SK-N-SH (cell line): ENCODE data around the gene HAGH. TPM values are rescaled to one million over a fixed set of nuclear protein-coding genes. Genes with fewer than 3 reads are reported as not detected.

Source experiments
- CTCF ChIA-PET: fragments of 300-600, 350-600 bp; formaldehyde crosslinking; extraction: SDS; loops from one replicate; lab custom pipeline; 2021; lab: Yijun Ruan, JAX
- POLR2A ChIA-PET: fragments of 350-600 bp; sonication (Branson Sonifier 250); formaldehyde crosslinking; extraction: SDS; loops from one replicate; lab custom pipeline; 2020; ENCODE audit warnings: antibody characterized with exemption, inconsistent platforms; lab: Yijun Ruan, JAX
- DNase-seq: peaks from one replicate; pipeline ENCODE4 v3.0.0; 2012
- H2AFZ ChIP-seq: fragments of 200-600 bp; sonication (generic); 2 replicates; pipeline ENCODE4 v1.8.1; 2016; ENCODE audit warnings: antibody characterized with exemption, mild to moderate bottlenecking, low read depth
- H3F3A ChIP-seq: fragments of 200-600 bp; sonication (generic); replicated peaks from 2 replicates; pipeline ENCODE3; 2016; ENCODE audit warnings: antibody characterized with exemption, mild to moderate bottlenecking; ENCODE audit not compliant: insufficient read depth
- H3K27ac ChIP-seq, 2 experiments: fragments of 200-500 bp in 1 of 2; fragments of 200-600 bp in 1 of 2; sonication (Bioruptor generic) in 1 of 2; sonication (generic), shearing (Covaris generic) in 1 of 2; 2 replicates each; pipeline versions ENCODE4 v1.5.1 to v1.6.1; 2014 to 2016; ENCODE audit warnings: low read depth in 2 of 2, inconsistent platforms in 1 of 2, low read length in 1 of 2, mild to moderate bottlenecking in 1 of 2, mixed read lengths in 1 of 2
- H3K27me3 ChIP-seq: fragments of 200-600 bp; sonication (generic), shearing (Covaris generic); 2 replicates; pipeline ENCODE4 v1.6.1; 2016; ENCODE audit warnings: mixed run types; ENCODE audit not compliant: insufficient read depth
- H3K36me3 ChIP-seq, 2 experiments: fragments of 200-500 bp in 1 of 2; fragments of 200-600 bp in 1 of 2; sonication (Bioruptor generic) in 1 of 2; sonication (generic) in 1 of 2; replicated peaks in 1 of 2; 2 replicates each; pipeline versions ENCODE3 to v1.5.1; 2014 to 2016; ENCODE audit warnings: low read length in 1 of 2, mild to moderate bottlenecking in 1 of 2; ENCODE audit not compliant: insufficient read depth in 2 of 2, control insufficient read depth in 1 of 2
- H3K4me1 ChIP-seq, 2 experiments: fragments of 200-500 bp in 1 of 2; fragments of 200-600 bp in 1 of 2; sonication (Bioruptor generic) in 1 of 2; sonication (generic), shearing (Covaris generic) in 1 of 2; 2 replicates each; pipeline versions ENCODE4 v1.5.1 to v1.6.1; 2014 to 2016; ENCODE audit warnings: low read depth in 1 of 2, low read length in 1 of 2, mixed run types in 1 of 2; ENCODE audit not compliant: insufficient read depth in 2 of 2, control insufficient read depth in 1 of 2
- H3K4me2 ChIP-seq: fragments of 200-600 bp; sonication (generic), shearing (Covaris generic); 2 replicates; pipeline ENCODE4 v1.6.1; 2017; ENCODE audit warnings: mixed run types
- H3K4me3 ChIP-seq, 2 experiments: fragments of 200-500 bp in 1 of 2; fragments of 200-600 bp in 1 of 2; sonication (Bioruptor generic) in 1 of 2; sonication (generic), shearing (Covaris generic) in 1 of 2; 2 replicates each; pipeline versions ENCODE4 v1.5.1 to v1.8.1; 2014 to 2016; ENCODE audit warnings: low read depth in 2 of 2, inconsistent platforms in 1 of 2, low read length in 1 of 2, mild to moderate bottlenecking in 1 of 2, mixed read lengths in 1 of 2, moderate library complexity in 1 of 2
- H3K79me2 ChIP-seq: fragments of 200-600 bp; sonication (generic); 2 replicates; pipeline ENCODE4 v1.8.1; 2017; ENCODE audit warnings: mild to moderate bottlenecking; ENCODE audit not compliant: insufficient read depth
- H3K9ac ChIP-seq: fragments of 200-600 bp; sonication (generic); 2 replicates; pipeline ENCODE4 v1.6.1; 2017; ENCODE audit warnings: mixed run types
- H3K9me2 ChIP-seq: fragments of 200-600 bp; sonication (generic); 2 replicates; pipeline ENCODE4 v1.6.1; 2017; ENCODE audit warnings: mixed run types
- H3K9me3 ChIP-seq: fragments of 200-600 bp; sonication (generic); 2 replicates; pipeline ENCODE4 v1.6.1; 2017; ENCODE audit warnings: mixed run types, mild to moderate bottlenecking, moderate library complexity
- H4K20me1 ChIP-seq: fragments of 200-600 bp; sonication (generic); 2 replicates; pipeline ENCODE4 v1.6.1; 2017; ENCODE audit warnings: mild to moderate bottlenecking, mixed run types; ENCODE audit not compliant: insufficient read depth
- CHD2 ChIP-seq: fragments of 150-350 bp; IDR thresholded peaks from 2 replicates; pipeline ENCODE4 v1.6.1; 2018; ENCODE audit warnings: low read length; ENCODE audit not compliant: partially characterized antibody
- EP300 ChIP-seq, 2 experiments: IDR thresholded peaks; 2 replicates each; pipeline versions ENCODE4 v1.4.0 to v1.6.1; 2012; ENCODE audit warnings: borderline replicate concordance in 1 of 2, low read depth in 1 of 2, low read length in 1 of 2
- FOXJ3 ChIP-seq: sonication (generic); formaldehyde crosslinking; IDR thresholded peaks from 2 replicates; pipeline ENCODE4 v1.5.1; 2020; ENCODE audit warnings: mild to moderate bottlenecking, missing genetic modification reagents
- FOXM1 ChIP-seq: IDR thresholded peaks from 2 replicates; pipeline ENCODE4 v1.4.0; 2012; ENCODE audit warnings: low read depth, mild to moderate bottlenecking
- MEF2A ChIP-seq: IDR thresholded peaks from 2 replicates; pipeline ENCODE4 v1.4.0; 2012; ENCODE audit warnings: low read depth, borderline replicate concordance
- MXI1 ChIP-seq: IDR thresholded peaks from 2 replicates; pipeline ENCODE4 v1.6.1; 2012; ENCODE audit warnings: mild to moderate bottlenecking, low read depth, low read length, improper control_type of control experiment
- NFIC ChIP-seq: IDR thresholded peaks from 2 replicates; pipeline ENCODE4 v1.4.0; 2012; ENCODE audit warnings: borderline replicate concordance
- NRF1 ChIP-seq: IDR thresholded peaks from 2 replicates; pipeline ENCODE4 v1.6.1; 2012; ENCODE audit warnings: low read depth, mild to moderate bottlenecking, low read length
- RAD21 ChIP-seq: IDR thresholded peaks from 2 replicates; pipeline ENCODE4 v1.6.1; 2012; ENCODE audit warnings: mild to moderate bottlenecking, low read length
- RCOR1 ChIP-seq: fragments of 150-350 bp; IDR thresholded peaks from 2 replicates; pipeline ENCODE4 v1.6.1; 2017; ENCODE audit warnings: antibody characterized with exemption, low read length
- RFX5 ChIP-seq: IDR thresholded peaks from 2 replicates; pipeline ENCODE4 v1.6.1; 2012; ENCODE audit warnings: mild to moderate bottlenecking, improper control_type of control experiment, low read length
- RXRA ChIP-seq: IDR thresholded peaks from 2 replicates; pipeline ENCODE4 v1.4.0; 2012; ENCODE audit warnings: low read depth, mild to moderate bottlenecking, borderline replicate concordance
- SMC3 ChIP-seq: IDR thresholded peaks from 2 replicates; pipeline ENCODE4 v1.6.1; 2012; ENCODE audit warnings: low read depth, low read length, improper control_type of control experiment
- TAF1 ChIP-seq: IDR thresholded peaks from 2 replicates; pipeline ENCODE4 v1.6.1; 2012; ENCODE audit warnings: low read depth, mild to moderate bottlenecking, low read length, moderate library complexity, borderline replicate concordance
- TCF12 ChIP-seq: IDR thresholded peaks from 2 replicates; pipeline ENCODE4 v1.4.0; 2012
- TEAD4 ChIP-seq: IDR thresholded peaks from 2 replicates; pipeline ENCODE4 v1.4.0; 2012; ENCODE audit warnings: mild to moderate bottlenecking, borderline replicate concordance; ENCODE audit not compliant: insufficient read depth
- YY1 ChIP-seq: IDR thresholded peaks from 2 replicates; pipeline ENCODE4 v1.4.0; 2012; ENCODE audit warnings: low read depth, mild to moderate bottlenecking
- WGBS: methylation state at CpG from one replicate; pipeline ENCODE4 v1.1.6; 2017; ENCODE audit warnings: low lambda C conversion rate; 5-methylcytosine and 5-hydroxymethylcytosine counted together
- polyA plus RNA-seq, 3 experiments: library from polyadenylated mRNA; depleted of rRNA; stranded (reverse); fragments of >200 nt; gene quantifications; 2 replicates each; pipeline ENCODE4 v1.2.3, GENCODE V29; 2012
- TF ChIP-seq, protein P1 (sequence below): fragments of 200-600 bp; sonication (generic); IDR thresholded peaks from 2 replicates; pipeline ENCODE4 v1.6.1; 2017; ENCODE audit warnings: antibody characterized with exemption, mild to moderate bottlenecking, moderate library complexity
- TF ChIP-seq, protein P2 (sequence below): fragments of 150-350 bp; IDR thresholded peaks from 2 replicates; pipeline ENCODE4 v1.6.1; 2017; ENCODE audit warnings: antibody characterized with exemption, low read length, low read depth, borderline replicate concordance
- TF ChIP-seq, protein P3 (sequence below): IDR thresholded peaks from 2 replicates; pipeline ENCODE4 v1.4.0; 2012; ENCODE audit warnings: low read depth, borderline replicate concordance
- TF ChIP-seq, protein P4 (sequence below): IDR thresholded peaks from 2 replicates; pipeline ENCODE4 v1.4.0; 2012; ENCODE audit warnings: low read depth

The HAGH gene
- polyA plus RNA-seq, 1 of the 3 experiments (the other 2 are of a cell fraction), result 138 TPM

DNA sequence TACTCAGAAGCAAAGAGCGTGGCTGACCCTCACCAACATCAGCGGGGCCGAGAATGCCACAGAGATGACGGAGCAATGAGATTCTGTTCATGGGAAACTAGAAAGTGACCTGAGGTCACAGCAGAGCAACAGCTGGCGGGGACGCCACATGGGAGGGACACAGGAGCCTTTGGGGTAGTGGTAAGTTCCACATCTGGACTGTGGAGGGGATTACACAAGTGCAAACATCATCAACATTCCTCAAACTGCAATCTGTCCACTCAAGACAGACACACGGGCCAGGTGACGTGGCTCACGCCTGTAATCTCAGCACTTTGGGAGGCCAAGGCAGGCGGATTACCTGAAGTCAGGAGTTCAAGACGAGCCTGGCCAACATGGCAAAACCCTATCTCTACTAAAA is 11.2 kb downstream of the HAGH start:
- WGBS, result 94% methylated on average over 10 of the region's 11 CpGs
- CTCF ChIA-PET, result no interaction called here

DNA sequence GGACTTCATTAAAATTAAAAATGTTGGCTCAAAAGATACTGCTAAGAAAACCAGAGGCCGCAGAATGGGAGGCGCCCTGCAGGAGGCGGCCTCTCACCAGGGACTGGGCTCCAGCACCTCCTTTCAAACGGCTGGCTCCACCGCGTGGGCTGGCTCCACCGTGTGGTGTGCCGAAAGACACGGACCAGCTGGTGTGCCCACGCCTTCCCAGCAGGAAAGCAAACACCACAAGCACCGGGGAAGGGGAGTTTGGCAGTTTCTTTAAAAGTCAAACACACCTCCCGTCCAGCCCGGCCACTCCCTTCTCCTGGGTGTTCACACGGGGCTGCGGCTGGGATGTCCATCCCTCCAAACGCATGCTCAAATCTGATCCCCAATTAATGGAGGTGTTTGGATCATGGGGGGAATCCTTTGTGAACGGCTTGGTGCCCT is 13.9 kb downstream of the HAGH start:
- peak; percentile 84 for DNase-seq
- peaks cover 4% of the 10 kb centered on the region; the same call in 1 of the 2 replicates for H3K79me2 ChIP-seq
- POLR2A ChIA-PET, result interaction anchor here (1.3 kb wide), 1 partner anchor 14 kb away, joined by 3 read pairs; the partner anchor contains the start of genes FAHD1 and HAGH
- H3K4me1 ChIP-seq, result no peaks in the 10 kb centered on the region
- no peaks in the 10 kb centered on the region for H3K9me2 ChIP-seq
- no peak overlapping the region for H3K4me3 ChIP-seq
- CTCF ChIA-PET, result interaction anchor here (0.7 to 2.0 kb wide), 3 partner anchors 14 to 654 kb away, joined by 3 to 7 read pairs (median 3); partner anchors contain the start of genes FAHD1 and HAGH
- H3F3A ChIP-seq, result peaks cover 7% of the 10 kb centered on the region
- H3K27me3 ChIP-seq, result no peaks in the 10 kb centered on the region
- H3K9me3 ChIP-seq, result no peaks in the 10 kb centered on the region
- H4K20me1 ChIP-seq, result no peaks in the 10 kb centered on the region
- WGBS, result 75% methylated on average over 15 of the region's 17 CpGs
- H3K27ac ChIP-seq, result no peak overlapping the region
- H2AFZ ChIP-seq, result no peak overlapping the region
- H3K4me2 ChIP-seq, result no peak overlapping the region
- TF ChIP-seq RAD21 (peak; percentile 59), NRF1 (no peak), CHD2 (no peak), RCOR1 (no peak), FOXM1 (no peak), EP300 (IDR thresholded peaks at IDR 0.05; ENCODE audit: borderline replicate concordance in 1 of 2, low read depth in 1 of 2, low read length in 1 of 2) (no peak), MXI1 (peak; percentile 47; the same call in 1 of the 2 replicates), RFX5 (no peak), TAF1 (no peak), MEF2A (no peak), NFIC (no peak), SMC3 (peak; percentile 37)
- TF ChIP-seq, protein P1, sequence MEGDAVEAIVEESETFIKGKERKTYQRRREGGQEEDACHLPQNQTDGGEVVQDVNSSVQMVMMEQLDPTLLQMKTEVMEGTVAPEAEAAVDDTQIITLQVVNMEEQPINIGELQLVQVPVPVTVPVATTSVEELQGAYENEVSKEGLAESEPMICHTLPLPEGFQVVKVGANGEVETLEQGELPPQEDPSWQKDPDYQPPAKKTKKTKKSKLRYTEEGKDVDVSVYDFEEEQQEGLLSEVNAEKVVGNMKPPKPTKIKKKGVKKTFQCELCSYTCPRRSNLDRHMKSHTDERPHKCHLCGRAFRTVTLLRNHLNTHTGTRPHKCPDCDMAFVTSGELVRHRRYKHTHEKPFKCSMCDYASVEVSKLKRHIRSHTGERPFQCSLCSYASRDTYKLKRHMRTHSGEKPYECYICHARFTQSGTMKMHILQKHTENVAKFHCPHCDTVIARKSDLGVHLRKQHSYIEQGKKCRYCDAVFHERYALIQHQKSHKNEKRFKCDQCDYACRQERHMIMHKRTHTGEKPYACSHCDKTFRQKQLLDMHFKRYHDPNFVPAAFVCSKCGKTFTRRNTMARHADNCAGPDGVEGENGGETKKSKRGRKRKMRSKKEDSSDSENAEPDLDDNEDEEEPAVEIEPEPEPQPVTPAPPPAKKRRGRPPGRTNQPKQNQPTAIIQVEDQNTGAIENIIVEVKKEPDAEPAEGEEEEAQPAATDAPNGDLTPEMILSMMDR, result peak; percentile 48
- TF ChIP-seq, protein P2, sequence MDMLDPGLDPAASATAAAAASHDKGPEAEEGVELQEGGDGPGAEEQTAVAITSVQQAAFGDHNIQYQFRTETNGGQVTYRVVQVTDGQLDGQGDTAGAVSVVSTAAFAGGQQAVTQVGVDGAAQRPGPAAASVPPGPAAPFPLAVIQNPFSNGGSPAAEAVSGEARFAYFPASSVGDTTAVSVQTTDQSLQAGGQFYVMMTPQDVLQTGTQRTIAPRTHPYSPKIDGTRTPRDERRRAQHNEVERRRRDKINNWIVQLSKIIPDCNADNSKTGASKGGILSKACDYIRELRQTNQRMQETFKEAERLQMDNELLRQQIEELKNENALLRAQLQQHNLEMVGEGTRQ, result no peak
- TF ChIP-seq, protein P3, sequence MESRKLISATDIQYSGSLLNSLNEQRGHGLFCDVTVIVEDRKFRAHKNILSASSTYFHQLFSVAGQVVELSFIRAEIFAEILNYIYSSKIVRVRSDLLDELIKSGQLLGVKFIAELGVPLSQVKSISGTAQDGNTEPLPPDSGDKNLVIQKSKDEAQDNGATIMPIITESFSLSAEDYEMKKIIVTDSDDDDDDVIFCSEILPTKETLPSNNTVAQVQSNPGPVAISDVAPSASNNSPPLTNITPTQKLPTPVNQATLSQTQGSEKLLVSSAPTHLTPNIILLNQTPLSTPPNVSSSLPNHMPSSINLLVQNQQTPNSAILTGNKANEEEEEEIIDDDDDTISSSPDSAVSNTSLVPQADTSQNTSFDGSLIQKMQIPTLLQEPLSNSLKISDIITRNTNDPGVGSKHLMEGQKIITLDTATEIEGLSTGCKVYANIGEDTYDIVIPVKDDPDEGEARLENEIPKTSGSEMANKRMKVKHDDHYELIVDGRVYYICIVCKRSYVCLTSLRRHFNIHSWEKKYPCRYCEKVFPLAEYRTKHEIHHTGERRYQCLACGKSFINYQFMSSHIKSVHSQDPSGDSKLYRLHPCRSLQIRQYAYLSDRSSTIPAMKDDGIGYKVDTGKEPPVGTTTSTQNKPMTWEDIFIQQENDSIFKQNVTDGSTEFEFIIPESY, result no peak
- TF ChIP-seq, protein P4, sequence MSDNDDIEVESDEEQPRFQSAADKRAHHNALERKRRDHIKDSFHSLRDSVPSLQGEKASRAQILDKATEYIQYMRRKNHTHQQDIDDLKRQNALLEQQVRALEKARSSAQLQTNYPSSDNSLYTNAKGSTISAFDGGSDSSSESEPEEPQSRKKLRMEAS, result no peak
- peaks cover 0 to 20% of the 10 kb centered on the region in 2 experiments for H3K36me3 ChIP-seq
- no peak overlapping the region for H3K9ac ChIP-seq

More for the DNA sequence above, 11.2 kb downstream of the HAGH start:
- Histone ChIP-seq H3K79me2 (peaks cover 4% of the 10 kb centered on the region; the same call in 1 of the 2 replicates), H3F3A (peaks cover 7% of the 10 kb centered on the region), H2AFZ (no peak overlapping the region), H3K9me3 (no peaks in the 10 kb centered on the region), H3K27ac (no peak overlapping the region), H3K9ac (no peak overlapping the region), H3K9me2 (no peaks in the 10 kb centered on the region), H3K27me3 (no peaks in the 10 kb centered on the region)
- POLR2A ChIA-PET, result no interaction called here
- no peak for DNase-seq
- TF ChIP-seq FOXJ3 (CRISPR knock-in tag) (no peak), TEAD4 (no peak), RXRA (no peak), FOXM1 (no peak), YY1 (no peak), TCF12 (no peak), CHD2 (no peak)
- TF ChIP-seq, protein P4, result no peak
- TF ChIP-seq, all 33 proteins: peak for 0
- Histone ChIP-seq H4K20me1 (no peaks in the 10 kb centered on the region), H3K4me1 (no peaks in the 10 kb centered on the region), H3K36me3 (peaks cover 0 to 14% of the 10 kb centered on the region in 2 experiments), H3K4me3 (no peak overlapping the region), H3K4me2 (no peak overlapping the region)
